Smooth muscle cell (in vitro differentiated cells): Measurements from ENCODE around the gene AFAP1. TPM values are rescaled to one million over a fixed set of nuclear protein-coding genes. Genes with fewer than 3 reads are reported as not detected.
A peak's percentile ranks its signal among the peaks of the same experiment; 100 is the strongest.

Experiments
- DNase-seq: peaks from one replicate; lab custom pipeline; 2025; ENCODE audit not compliant: unreplicated experiment; lab: John Stamatoyannopoulos, UW
- H2AFZ ChIP-seq: fragments of 200-600 bp; sonication (generic); 2 replicates; pipeline ENCODE4 v1.6.0; 2016; ENCODE audit warnings: antibody characterized with exemption, low read depth, mild to moderate bottlenecking
- H3F3A ChIP-seq: fragments of 200-600 bp; sonication (generic); 2 replicates; pipeline ENCODE4 v1.6.0; 2017; ENCODE audit warnings: antibody characterized with exemption, low read depth
- H3K27ac ChIP-seq: fragments of 200-600 bp; sonication (generic); 2 replicates; pipeline ENCODE4 v1.5.1; 2016; ENCODE audit warnings: low read depth, mild to moderate bottlenecking
- H3K27me3 ChIP-seq: fragments of 200-600 bp; sonication (generic); 2 replicates; pipeline ENCODE4 v1.6.1; 2016; ENCODE audit warnings: low read depth, mild to moderate bottlenecking
- H3K36me3 ChIP-seq: fragments of 200-600 bp; sonication (generic); 2 replicates; pipeline ENCODE4 v1.5.1; 2016; ENCODE audit warnings: low read depth
- H3K4me1 ChIP-seq: fragments of 200-600 bp; sonication (generic); 2 replicates; pipeline ENCODE4 v1.5.1; 2016; ENCODE audit warnings: low read depth
- H3K4me2 ChIP-seq: fragments of 200-600 bp; sonication (generic); 2 replicates; pipeline ENCODE4 v1.6.0; 2016; ENCODE audit warnings: mild to moderate bottlenecking
- H3K4me3 ChIP-seq: fragments of 200-600 bp; sonication (generic); 2 replicates; pipeline ENCODE4 v1.5.1; 2016; ENCODE audit warnings: mild to moderate bottlenecking
- H3K79me2 ChIP-seq: fragments of 200-600 bp; sonication (generic); 2 replicates; pipeline ENCODE4 v1.6.0; 2016; ENCODE audit warnings: low read depth, mild to moderate bottlenecking
- H3K9ac ChIP-seq: fragments of 200-600 bp; sonication (generic); 2 replicates; pipeline ENCODE4 v1.6.0; 2016; ENCODE audit warnings: low read depth
- H3K9me3 ChIP-seq: fragments of 200-600 bp; sonication (generic); replicated peaks from 2 replicates; pipeline ENCODE4 v1.5.1; 2016; ENCODE audit warnings: low read depth
- H4K20me1 ChIP-seq: fragments of 200-600 bp; sonication (generic); 2 replicates; pipeline ENCODE4 v1.6.0; 2016; ENCODE audit warnings: low read depth
- CTCF ChIP-seq: fragments of 200-600 bp; sonication (generic); IDR thresholded peaks from 2 replicates; pipeline ENCODE4 v1.5.1; 2017; ENCODE audit warnings: borderline replicate concordance, mild to moderate bottlenecking, antibody characterized with exemption; ENCODE audit not compliant: insufficient read depth, poor library complexity, severe bottlenecking
- WGBS: methylation state at CpG from one replicate; pipeline ENCODE4 v1.1.7; 2016; ENCODE audit warnings: low lambda C conversion rate; 5-methylcytosine and 5-hydroxymethylcytosine counted together
- polyA plus RNA-seq: library from polyadenylated mRNA; unstranded; fragments of >200 nt; fragmentation: Nextera tagmentation; extraction: Ambion mirVana; gene quantifications from 2 replicates; pipeline ENCODE4 v1.2.1, GENCODE V29; 2016
- total RNA-seq: library from RNA; depleted of rRNA; stranded (reverse); fragments of >200 nt; gene quantifications from 2 replicates; pipeline ENCODE4 v1.2.3, GENCODE V29; 2014

AFAP1 gene
- total and polyA plus RNA-seq, 2 experiments from 2014 or later = 12.6 to 24.8 TPM

GRCh38 chr4:7929118-7929951 lies 10.3 kb downstream of the AFAP1 start:
- H3K27me3 ChIP-seq = no peaks in the 10 kb centered on the region
- H3K4me1 ChIP-seq = peaks cover 8% of the 10 kb centered on the region
- no peaks in the 10 kb centered on the region for H3K36me3 ChIP-seq
- peaks cover 100% of the 10 kb centered on the region for H3K79me2 ChIP-seq
- no peak for DNase-seq
- H3K9me3 ChIP-seq = no peaks in the 10 kb centered on the region
- no peaks in the 10 kb centered on the region for H3F3A ChIP-seq
- no peak overlapping the region for H3K9ac ChIP-seq
- peak; percentile 11 for TF ChIP-seq CTCF
- no peak overlapping the region for H3K4me2 ChIP-seq
- H2AFZ ChIP-seq = no peak overlapping the region
- peaks cover 98% of the 10 kb centered on the region for H4K20me1 ChIP-seq
- H3K27ac ChIP-seq = no peak overlapping the region
- no peak overlapping the region for H3K4me3 ChIP-seq
- WGBS = 46% methylated on average over 7 of the region's 7 CpGs

GRCh38 chr4:7928711-7929110 lies 10.9 kb downstream of the AFAP1 start:
- peaks cover 8% of the 10 kb centered on the region for H3K4me1 ChIP-seq
- H2AFZ ChIP-seq = no peak overlapping the region
- DNase-seq = no peak
- H3K27ac ChIP-seq = no peak overlapping the region
- H3K27me3 ChIP-seq = no peaks in the 10 kb centered on the region
- 97% methylated on average over 7 of the region's 7 CpGs for WGBS
- no peak overlapping the region for H3K9ac ChIP-seq
- no peak for TF ChIP-seq CTCF
- H3K4me3 ChIP-seq = no peak overlapping the region
- H3K9me3 ChIP-seq = no peaks in the 10 kb centered on the region
- no peaks in the 10 kb centered on the region for H3K36me3 ChIP-seq
- H3K4me2 ChIP-seq = no peak overlapping the region
- no peaks in the 10 kb centered on the region for H3F3A ChIP-seq
- H4K20me1 ChIP-seq = peaks cover 98% of the 10 kb centered on the region
- peaks cover 100% of the 10 kb centered on the region for H3K79me2 ChIP-seq

- H3K27me3 ChIP-seq = no peaks in the 10 kb centered on the region
- no peaks in the 10 kb centered on the region for H3K36me3 ChIP-seq
- peaks cover 100% of the 10 kb centered on the region for H3K79me2 ChIP-seq
- H3F3A ChIP-seq = no peaks in the 10 kb centered on the region
- H3K9ac ChIP-seq = no peak overlapping the region
- peaks cover 100% of the 10 kb centered on the region for H4K20me1 ChIP-seq
- H2AFZ ChIP-seq = no peak overlapping the region
- no peak overlapping the region for H3K4me3 ChIP-seq
- 91% methylated on average over 7 of the region's 7 CpGs for WGBS
- H3K4me1 ChIP-seq = peaks cover 8% of the 10 kb centered on the region
- DNase-seq = no peak
- no peak overlapping the region for H3K27ac ChIP-seq
- no peak overlapping the region for H3K4me2 ChIP-seq
- TF ChIP-seq CTCF = no peak
- H3K9me3 ChIP-seq = no peaks in the 10 kb centered on the region
Observed at GRCh38 chr4:7926822-7927221, 12.8 kb downstream of the AFAP1 start.

GRCh38 chr4:7924570-7924969 lies 15.1 kb downstream of the AFAP1 start:
- Histone ChIP-seq H3K4me1 (peaks cover 4% of the 10 kb centered on the region), H3K27ac (no peak overlapping the region), H2AFZ (no peak overlapping the region), H3K4me2 (no peak overlapping the region), H4K20me1 (peaks cover 93% of the 10 kb centered on the region), H3K4me3 (no peak overlapping the region), H3K9me3 (no peaks in the 10 kb centered on the region), H3F3A (no peaks in the 10 kb centered on the region), H3K9ac (no peak overlapping the region), H3K36me3 (no peaks in the 10 kb centered on the region), H3K79me2 (peaks cover 97% of the 10 kb centered on the region), H3K27me3 (no peaks in the 10 kb centered on the region)
- no peak for DNase-seq
- WGBS = 80% methylated on average over 4 of the region's 4 CpGs
- no peak for TF ChIP-seq CTCF
